NCI-H526 (cell line): ENCODE data around the gene GDAP2.
"Not testable (repeated sequence)": the region's sequence is repeated elsewhere in the genome, so short reads cannot be mapped to it uniquely, and the experiment has no call there.

Experiments used
- DNase-seq, 2 experiments: peaks; one replicate each; lab custom pipeline; 2025; lab: John Stamatoyannopoulos, UW

GDAP2 gene

GRCh38 chr1:117929343-117930172 is at the start of gene GDAP2, which contains the start of gene WDR3:
GDAP2 (minus strand) TSS chr1:117929621; CDS start chr1:117920357, 9,264 bp downstream.
WDR3 (plus strand) TSS chr1:117929739; CDS start chr1:117933320, 3,581 bp downstream.
- peak; percentile 98 to 99 for DNase-seq

GRCh38 chr1:117976381-117976780 is 47.0 kb upstream of the GDAP2 start:
- no peak for DNase-seq

- DNase-seq, result no peak
These were observed 42.4 kb upstream of the GDAP2 start for GRCh38 chr1:117971777-117972176.

- DNase-seq, result peak; percentile 14 to 55
These were observed 40.8 kb upstream of the GDAP2 start for GRCh38 chr1:117970252-117970651.

GRCh38 chr1:117967881-117968280 is 38.5 kb upstream of the GDAP2 start:
- peak in 1 of 2 experiments; percentile 9 for DNase-seq

GRCh38 chr1:117967477-117967876 is 38.1 kb upstream of the GDAP2 start:
- DNase-seq, result no peak

- DNase-seq, result no peak
These were observed 35.0 kb upstream of the GDAP2 start for GRCh38 chr1:117964290-117965038.

- no peak for DNase-seq
These were observed 29.9 kb upstream of the GDAP2 start for GRCh38 chr1:117959364-117959763.

- no peak for DNase-seq
These were observed 23.0 kb upstream of the GDAP2 start for GRCh38 chr1:117952386-117952785.

- DNase-seq, result no peak
These were observed 12.9 kb upstream of the GDAP2 start for GRCh38 chr1:117942293-117942692.

GRCh38 chr1:117933769-117934168 is 4.3 kb upstream of the GDAP2 start:
- no peak for DNase-seq

GRCh38 chr1:117932576-117932975 is 3.2 kb upstream of the GDAP2 start:
- DNase-seq, result no peak

- DNase-seq, result peak in 1 of 2 experiments; percentile 2
These were observed 1.1 kb upstream of the GDAP2 start for GRCh38 chr1:117930484-117930883.

- DNase-seq, result no peak
These were observed 689 bp upstream of the GDAP2 start for GRCh38 chr1:117930173-117930447.

- DNase-seq, result peak; percentile 18 to 71
These were observed 509 bp downstream of the GDAP2 start for GRCh38 chr1:117928881-117929342.

- DNase-seq, result no peak
These were observed 3.4 kb downstream of the GDAP2 start for GRCh38 chr1:117925981-117926380.

GRCh38 chr1:117922717-117923116 is 6.7 kb downstream of the GDAP2 start:
- DNase-seq, result not testable (repeated sequence)

- no peak for DNase-seq
These were observed 7.4 kb downstream of the GDAP2 start for GRCh38 chr1:117921991-117922390.

- DNase-seq, result no peak
These were observed 10.0 kb downstream of the GDAP2 start for GRCh38 chr1:117919376-117919775.

- DNase-seq, result peak in 1 of 2 experiments; percentile 39
These were observed 18.4 kb downstream of the GDAP2 start for GRCh38 chr1:117911051-117911450.

- DNase-seq, result no peak
These were observed 24.4 kb downstream of the GDAP2 start for GRCh38 chr1:117905019-117905418.

- no peak for DNase-seq
These were observed 24.9 kb downstream of the GDAP2 start for GRCh38 chr1:117904485-117904884.

GRCh38 chr1:117902944-117903343 is 26.5 kb downstream of the GDAP2 start:
- DNase-seq, result no peak
